ENCODE data around the gene INS. TPM values are rescaled to one million over a fixed set of nuclear protein-coding genes. Genes with fewer than 3 reads are reported as not detected.

Gene INS
- total and polyA plus RNA-seq, 7 donors = 0.73 to 51.7 TPM; not detected in 5

- intact Hi-C loops (cut with DNase I) = no loop called here
- WGBS, 2 donors = 10 to 52% methylated on average over 29 of the region's 29 CpGs
- peak; percentile 52 for DNase-seq
These were observed 41.3 kb upstream of the INS start for GRCh38 chr11:2202071-2202899.

GRCh38 chr11:2201542-2201941, 40.5 kb upstream of the INS start:
- no peaks in the 10 kb centered on the region for H3K36me3 ChIP-seq
- H3K4me3 ChIP-seq = no peak overlapping the region
- WGBS, 2 donors = 71% methylated on average over 2 of the region's 2 CpGs
- H3K27ac ChIP-seq = no peak overlapping the region
- H3K4me1 ChIP-seq = no peaks in the 10 kb centered on the region
- H3K9me3 ChIP-seq = no peaks in the 10 kb centered on the region
- no peaks in the 10 kb centered on the region for H3K27me3 ChIP-seq
- DNase-seq = no peak
- TF ChIP-seq POLR2A (IDR thresholded peaks at IDR 0.05) (no peak), EP300 (IDR thresholded peaks at IDR 0.05) (no peak), POLR2AphosphoS5 (IDR thresholded peaks at IDR 0.05) (no peak), CTCF (IDR thresholded peaks at IDR 0.05) (no peak)
- intact Hi-C loops (cut with DNase I) = no loop called here

More at GRCh38 chr11:2202071-2202899, 41.3 kb upstream of the INS start:
- no peak overlapping the region for H3K27ac ChIP-seq
- no peaks in the 10 kb centered on the region for H3K9me3 ChIP-seq
- no peak overlapping the region for H3K4me3 ChIP-seq
- H3K36me3 ChIP-seq = no peaks in the 10 kb centered on the region
- H3K27me3 ChIP-seq = no peaks in the 10 kb centered on the region
- TF ChIP-seq POLR2AphosphoS5 (IDR thresholded peaks at IDR 0.05) (no peak), EP300 (IDR thresholded peaks at IDR 0.05) (no peak), CTCF (IDR thresholded peaks at IDR 0.05) (no peak), POLR2A (IDR thresholded peaks at IDR 0.05) (no peak)
- H3K4me1 ChIP-seq = no peaks in the 10 kb centered on the region

GRCh38 chr11:2200957-2201519, 40.0 kb upstream of the INS start:
- Histone ChIP-seq H3K27ac (no peak overlapping the region), H3K36me3 (no peaks in the 10 kb centered on the region), H3K27me3 (no peaks in the 10 kb centered on the region), H3K4me1 (no peaks in the 10 kb centered on the region), H3K4me3 (no peak overlapping the region), H3K9me3 (no peaks in the 10 kb centered on the region)
- no peak for DNase-seq
- no peak for TF ChIP-seq CTCF (IDR thresholded peaks at IDR 0.05)
- intact Hi-C loops (cut with DNase I) = no loop called here
- WGBS, 2 donors = 90 to 95% methylated on average over 1 of the region's 1 CpG

- Histone ChIP-seq H3K4me1 (no peaks in the 10 kb centered on the region), H3K36me3 (no peaks in the 10 kb centered on the region), H3K27ac (no peak overlapping the region), H3K4me3 (no peak overlapping the region), H3K9me3 (no peaks in the 10 kb centered on the region), H3K27me3 (peaks cover 0 to 5% (median 0%) of the 10 kb centered on the region in 3 donors)
- TF ChIP-seq CTCF (IDR thresholded peaks at IDR 0.05) (no peak), EP300 (IDR thresholded peaks at IDR 0.05) (no peak), POLR2AphosphoS5 (IDR thresholded peaks at IDR 0.05) (no peak), POLR2A (IDR thresholded peaks at IDR 0.05) (no peak)
- WGBS, 2 donors = 89 to 90% methylated on average over 11 of the region's 11 CpGs
- intact Hi-C loops (cut with DNase I) = no loop called here
- DNase-seq = no peak
These were observed 39.5 kb upstream of the INS start for GRCh38 chr11:2200536-2200935.
